Ishikawa (cell line): ENCODE data around the gene RBP3.

Experiments
- CEBPB ChIP-seq: IDR thresholded peaks from 2 replicates; pipeline ENCODE4 v1.6.1; 2012
- CREB1 ChIP-seq: IDR thresholded peaks from 2 replicates; pipeline ENCODE4 v1.6.1; 2012; ENCODE audit warnings: low read depth
- EGR1 ChIP-seq: IDR thresholded peaks from 2 replicates; pipeline ENCODE4 v1.6.1; 2012
- EP300 ChIP-seq: IDR thresholded peaks from 2 replicates; pipeline ENCODE4 v1.6.1; 2012; ENCODE audit warnings: borderline replicate concordance
- FOXM1 ChIP-seq: IDR thresholded peaks from 2 replicates; pipeline ENCODE4 v1.6.1; 2012; ENCODE audit warnings: low read depth, borderline replicate concordance
- NFIC ChIP-seq: IDR thresholded peaks from 2 replicates; pipeline ENCODE4 v1.6.1; 2012
- RAD21 ChIP-seq: IDR thresholded peaks from 2 replicates; pipeline ENCODE4 v1.6.1; 2012; ENCODE audit warnings: low read depth
- TAF1 ChIP-seq: IDR thresholded peaks from 2 replicates; pipeline ENCODE4 v1.6.1; 2012; ENCODE audit warnings: low read depth, mild to moderate bottlenecking
- TCF12 ChIP-seq: IDR thresholded peaks from 2 replicates; pipeline ENCODE4 v1.6.1; 2012; ENCODE audit warnings: low read depth
- TEAD4 ChIP-seq: IDR thresholded peaks from 2 replicates; pipeline ENCODE4 v1.6.1; 2012
- YY1 ChIP-seq: IDR thresholded peaks from 2 replicates; pipeline ENCODE4 v1.6.1; 2012; ENCODE audit warnings: low read depth
- ZBTB7A ChIP-seq: IDR thresholded peaks from 2 replicates; pipeline ENCODE4 v1.6.1; 2012; ENCODE audit warnings: low read depth
- TF ChIP-seq, protein P1 (sequence below): IDR thresholded peaks from 2 replicates; pipeline ENCODE4 v1.6.1; 2012; ENCODE audit warnings: low read depth, mild to moderate bottlenecking
- TF ChIP-seq, protein P2 (sequence below): IDR thresholded peaks from 2 replicates; pipeline ENCODE4 v1.6.1; 2012
- TF ChIP-seq, protein P3 (sequence below): IDR thresholded peaks from 2 replicates; pipeline ENCODE4 v1.6.1; 2012

The RBP3 gene

DNA sequence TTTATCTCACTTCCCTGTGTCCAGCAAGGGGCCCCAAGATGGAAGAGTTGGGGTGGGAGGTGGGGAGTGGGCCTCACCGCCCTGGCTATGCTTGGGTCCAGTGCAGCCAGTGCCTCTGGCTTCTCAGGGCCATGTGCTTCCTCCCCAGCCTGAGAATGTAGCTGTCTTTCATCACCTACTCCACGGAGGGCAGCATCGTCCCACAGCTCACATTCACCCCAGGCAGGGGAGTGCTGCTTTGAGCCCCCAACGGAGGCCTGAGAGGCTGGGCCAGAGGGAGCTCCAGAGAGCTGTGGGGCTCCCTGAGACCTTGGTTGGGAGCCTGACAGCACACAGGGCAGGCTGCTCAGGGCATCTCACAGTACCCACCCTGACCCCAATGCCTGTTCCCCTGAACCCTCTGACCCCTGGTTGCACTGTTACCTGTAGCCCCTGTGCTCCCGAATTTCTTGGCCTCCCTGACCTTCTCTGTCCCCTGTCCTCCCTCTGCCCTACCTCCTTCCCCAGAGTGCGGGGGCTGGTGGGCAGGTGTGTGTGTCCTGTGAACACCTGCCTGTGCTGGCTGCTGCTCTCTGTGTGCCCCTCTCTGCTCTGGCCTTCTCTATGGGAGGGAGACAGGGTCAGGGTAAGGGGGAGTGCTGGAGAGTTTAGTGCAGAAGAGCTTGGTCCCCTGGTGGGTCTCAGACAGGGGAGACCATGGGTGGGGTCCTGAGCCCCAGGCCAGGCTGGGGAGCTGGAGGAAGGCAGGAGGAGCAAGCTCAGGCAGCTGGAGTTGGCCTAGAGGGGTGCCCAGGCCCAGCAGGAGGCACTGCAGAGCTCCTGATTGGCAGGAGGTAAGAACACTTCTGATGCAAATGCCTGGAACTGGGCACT, 55.5 kb downstream of the RBP3 start:
- TF ChIP-seq TAF1 (no peak), ZBTB7A (0 out of 2 replicates have a peak, but pooled peaks have one; percentile 8), CEBPB (no peak), RAD21 (peak; percentile 19; the same call in 1 of the 2 replicates)
- TF ChIP-seq, protein P1, sequence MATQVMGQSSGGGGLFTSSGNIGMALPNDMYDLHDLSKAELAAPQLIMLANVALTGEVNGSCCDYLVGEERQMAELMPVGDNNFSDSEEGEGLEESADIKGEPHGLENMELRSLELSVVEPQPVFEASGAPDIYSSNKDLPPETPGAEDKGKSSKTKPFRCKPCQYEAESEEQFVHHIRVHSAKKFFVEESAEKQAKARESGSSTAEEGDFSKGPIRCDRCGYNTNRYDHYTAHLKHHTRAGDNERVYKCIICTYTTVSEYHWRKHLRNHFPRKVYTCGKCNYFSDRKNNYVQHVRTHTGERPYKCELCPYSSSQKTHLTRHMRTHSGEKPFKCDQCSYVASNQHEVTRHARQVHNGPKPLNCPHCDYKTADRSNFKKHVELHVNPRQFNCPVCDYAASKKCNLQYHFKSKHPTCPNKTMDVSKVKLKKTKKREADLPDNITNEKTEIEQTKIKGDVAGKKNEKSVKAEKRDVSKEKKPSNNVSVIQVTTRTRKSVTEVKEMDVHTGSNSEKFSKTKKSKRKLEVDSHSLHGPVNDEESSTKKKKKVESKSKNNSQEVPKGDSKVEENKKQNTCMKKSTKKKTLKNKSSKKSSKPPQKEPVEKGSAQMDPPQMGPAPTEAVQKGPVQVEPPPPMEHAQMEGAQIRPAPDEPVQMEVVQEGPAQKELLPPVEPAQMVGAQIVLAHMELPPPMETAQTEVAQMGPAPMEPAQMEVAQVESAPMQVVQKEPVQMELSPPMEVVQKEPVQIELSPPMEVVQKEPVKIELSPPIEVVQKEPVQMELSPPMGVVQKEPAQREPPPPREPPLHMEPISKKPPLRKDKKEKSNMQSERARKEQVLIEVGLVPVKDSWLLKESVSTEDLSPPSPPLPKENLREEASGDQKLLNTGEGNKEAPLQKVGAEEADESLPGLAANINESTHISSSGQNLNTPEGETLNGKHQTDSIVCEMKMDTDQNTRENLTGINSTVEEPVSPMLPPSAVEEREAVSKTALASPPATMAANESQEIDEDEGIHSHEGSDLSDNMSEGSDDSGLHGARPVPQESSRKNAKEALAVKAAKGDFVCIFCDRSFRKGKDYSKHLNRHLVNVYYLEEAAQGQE, result no peak
- TF ChIP-seq, protein P2, sequence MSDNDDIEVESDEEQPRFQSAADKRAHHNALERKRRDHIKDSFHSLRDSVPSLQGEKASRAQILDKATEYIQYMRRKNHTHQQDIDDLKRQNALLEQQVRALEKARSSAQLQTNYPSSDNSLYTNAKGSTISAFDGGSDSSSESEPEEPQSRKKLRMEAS, result peak; percentile 47; the same call in 1 of the 2 replicates

DNA sequence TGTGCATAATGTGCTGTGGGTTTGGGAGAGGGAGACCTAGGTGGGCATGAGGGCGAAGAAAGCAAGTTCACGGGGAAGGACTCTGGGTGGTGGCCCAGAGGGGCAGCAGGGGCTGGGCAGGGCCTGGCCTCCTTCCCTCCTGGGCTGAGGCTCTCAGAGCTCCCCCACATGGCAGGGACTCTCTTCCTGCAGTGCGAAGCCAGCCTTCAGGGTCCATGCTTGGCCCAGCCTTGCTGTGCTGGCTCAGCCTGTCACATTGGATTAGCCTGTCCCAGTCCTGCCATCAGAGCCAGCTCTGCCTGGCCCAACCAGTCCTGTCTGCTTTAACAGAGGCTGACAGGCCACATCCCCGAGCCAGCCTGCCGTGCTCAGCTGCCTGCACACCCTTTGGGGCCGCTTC, 56.3 kb downstream of the RBP3 start:
- no peak for TF ChIP-seq TEAD4
- TF ChIP-seq EGR1, result no peak
- no peak for TF ChIP-seq CEBPB
- TF ChIP-seq FOXM1, result no peak
- TF ChIP-seq YY1, result no peak
- TF ChIP-seq CREB1, result no peak
- no peak for TF ChIP-seq ZBTB7A
- TF ChIP-seq TCF12, result no peak
- no peak for TF ChIP-seq RAD21
- no peak for TF ChIP-seq NFIC
- no peak for TF ChIP-seq TAF1
- TF ChIP-seq EP300, result no peak
- TF ChIP-seq, protein P2, result no peak
- TF ChIP-seq, protein P1, result no peak

DNA sequence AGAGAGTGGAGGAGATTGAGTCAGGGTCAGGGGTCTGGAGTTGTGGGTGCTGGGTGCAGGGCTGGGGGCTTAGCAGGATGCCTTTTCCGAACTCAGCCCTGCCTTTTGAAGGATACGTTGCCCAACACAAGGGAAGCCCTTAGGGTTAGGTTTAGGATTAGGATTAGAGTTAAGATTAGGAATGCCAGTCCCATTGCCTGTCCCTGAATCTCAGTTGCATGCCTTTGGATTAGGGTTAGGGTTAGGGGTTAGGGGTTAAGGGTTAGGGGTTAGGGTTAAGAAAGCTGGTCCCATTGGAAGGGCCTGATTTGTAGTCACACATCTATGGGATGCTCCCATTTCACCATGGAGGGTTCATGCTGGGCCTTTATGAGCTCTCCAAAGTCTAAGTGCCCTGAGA, 56.8 kb downstream of the RBP3 start:
- TF ChIP-seq NFIC (no peak), TCF12 (no peak), YY1 (no peak), FOXM1 (no peak), EP300 (no peak), CEBPB (no peak), TAF1 (no peak), RAD21 (no peak), TEAD4 (no peak), ZBTB7A (no peak), CREB1 (no peak), EGR1 (no peak)
- TF ChIP-seq, protein P1, result no peak
- TF ChIP-seq, protein P3, sequence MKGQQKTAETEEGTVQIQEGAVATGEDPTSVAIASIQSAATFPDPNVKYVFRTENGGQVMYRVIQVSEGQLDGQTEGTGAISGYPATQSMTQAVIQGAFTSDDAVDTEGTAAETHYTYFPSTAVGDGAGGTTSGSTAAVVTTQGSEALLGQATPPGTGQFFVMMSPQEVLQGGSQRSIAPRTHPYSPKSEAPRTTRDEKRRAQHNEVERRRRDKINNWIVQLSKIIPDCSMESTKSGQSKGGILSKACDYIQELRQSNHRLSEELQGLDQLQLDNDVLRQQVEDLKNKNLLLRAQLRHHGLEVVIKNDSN, result no peak
- TF ChIP-seq, protein P2, result no peak

DNA sequence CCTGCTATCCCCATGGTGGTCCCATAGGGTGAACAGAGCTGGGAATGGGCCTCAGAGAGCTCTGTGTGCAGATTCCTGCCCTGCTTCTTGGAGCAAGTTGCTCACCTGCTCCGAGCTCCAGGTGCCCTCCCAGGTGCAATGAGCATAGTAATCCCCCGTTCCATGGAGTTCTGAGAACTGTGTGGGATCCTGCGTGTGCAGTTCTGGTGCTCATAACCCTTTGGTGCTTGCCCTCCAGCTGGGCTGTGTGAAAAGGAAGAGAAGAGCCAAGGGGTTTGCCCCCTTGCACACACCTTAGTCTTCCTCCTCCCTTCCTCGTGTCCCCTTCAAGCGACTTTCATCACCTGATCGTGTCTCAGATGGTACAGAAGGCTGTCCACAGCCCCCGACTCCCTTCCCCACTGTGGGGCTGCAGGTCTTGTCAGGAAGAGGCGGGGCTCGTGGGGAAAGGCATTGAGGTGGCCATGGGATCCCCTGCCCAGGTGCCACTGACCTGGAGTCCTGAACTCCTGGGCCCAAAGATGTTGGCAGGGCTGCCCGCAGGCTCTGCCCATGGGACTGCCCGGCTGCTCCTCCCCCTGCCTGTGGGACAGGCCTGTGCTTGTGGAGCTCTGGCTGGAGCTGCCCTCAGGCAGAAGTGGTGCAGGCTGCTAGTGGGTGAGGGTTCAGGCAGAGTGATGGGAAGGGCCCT, 57.8 kb downstream of the RBP3 start:
- no peak for TF ChIP-seq TEAD4
